Upper lobe of left lung (tissue), 6 donors: ENCODE data around the gene DALRD3. TPM values are rescaled to one million over a fixed set of nuclear protein-coding genes. Genes with fewer than 3 reads are reported as not detected.
"Not testable (repeated sequence)": the region's sequence is repeated elsewhere in the genome, so short reads cannot be mapped to it uniquely, and the experiment has no call there.

Experiments
- ATAC-seq, 2 donors: fragments of 200-7000 bp; cut with Tn5 transposase; one replicate each; pipeline ENCODE4 v1.9.1; 2022; ENCODE audit warnings: mild to moderate bottlenecking in 2 of 2, moderate library complexity in 2 of 2; ENCODE audit not compliant: low FRiP score in 2 of 2
- DNase-seq, 2 donors: peaks; one replicate each; pipeline ENCODE4 v3.0.0-alpha.2; 2019 to 2020
- H3K27ac ChIP-seq, 4 donors: fragments of 200-600 bp; sonication (generic); one replicate each; pipeline ENCODE4 v1.5.1; 2016 to 2019
- H3K27me3 ChIP-seq, 4 donors: fragments of 200-600 bp; sonication (generic); one replicate each; pipeline ENCODE4 v1.5.1; 2017 to 2019
- H3K36me3 ChIP-seq, 4 donors: fragments of 200-600 bp; sonication (generic); one replicate each; pipeline ENCODE4 v1.5.1; 2016 to 2019
- H3K4me1 ChIP-seq, 4 donors: fragments of 200-600 bp; sonication (generic); one replicate each; pipeline ENCODE4 v1.5.1; 2018 to 2019
- H3K4me3 ChIP-seq, 4 donors: fragments of 200-600 bp; sonication (generic); one replicate each; pipeline ENCODE4 v1.5.1; 2017 to 2019; ENCODE audit warnings: mild to moderate bottlenecking in 2 of 4, moderate library complexity in 1 of 4
- H3K9me3 ChIP-seq, 4 donors: fragments of 200-600 bp; sonication (generic); one replicate each; pipeline ENCODE4 v1.5.1; 2018 to 2019
- EP300 ChIP-seq, 4 donors: sonication (generic); formaldehyde crosslinking; IDR thresholded peaks; one replicate each; pipeline ENCODE4 v1.5.1; 2017; ENCODE audit warnings: antibody characterized with exemption in 4 of 4, control low read depth in 2 of 4
- POLR2A ChIP-seq, 4 donors: fragments of 450-650 bp; IDR thresholded peaks; one replicate each; pipeline ENCODE4 v1.5.1; 2016 to 2017; ENCODE audit warnings: antibody characterized with exemption in 4 of 4, mild to moderate bottlenecking in 2 of 4
- POLR2AphosphoS5 ChIP-seq, 2 donors: sonication (generic); formaldehyde crosslinking; IDR thresholded peaks; one replicate each; pipeline ENCODE4 v1.5.1; 2017; ENCODE audit warnings: antibody characterized with exemption in 2 of 2
- WGBS, 2 donors: methylation state at CpG; one replicate each; pipeline ENCODE4 v1.1.5; 2017 to 2018; 5-methylcytosine and 5-hydroxymethylcytosine counted together
- total RNA-seq, 6 donors: library from RNA; depleted of rRNA in 4 of 6; stranded (reverse); fragments of >200 nt in 4 of 6; gene quantifications; one replicate each; pipeline versions ENCODE4 v1.1.0 to v1.2.1, GENCODE V29; 2016 to 2021
- TF ChIP-seq, protein P1 (sequence below), 6 experiments: fragments of 450-650 bp in 4 of 6; fragments of 200-600 bp in 2 of 6; sonication (generic) in 2 of 6; IDR thresholded peaks; one replicate each; pipeline ENCODE4 v1.5.1; 2016 to 2019; ENCODE audit warnings: antibody characterized with exemption in 6 of 6
- donor health status: DM: no; HTN: no; CAD: no; lungs with moderate emphysema.
- donor health status: DM: no; HTN: yes; CAD: no; lungs with severe emphysema.

DALRD3 gene
- total RNA-seq, 6 donors from 2014 or later: 28.5 to 67.1 (median 35.7) TPM

DNA sequence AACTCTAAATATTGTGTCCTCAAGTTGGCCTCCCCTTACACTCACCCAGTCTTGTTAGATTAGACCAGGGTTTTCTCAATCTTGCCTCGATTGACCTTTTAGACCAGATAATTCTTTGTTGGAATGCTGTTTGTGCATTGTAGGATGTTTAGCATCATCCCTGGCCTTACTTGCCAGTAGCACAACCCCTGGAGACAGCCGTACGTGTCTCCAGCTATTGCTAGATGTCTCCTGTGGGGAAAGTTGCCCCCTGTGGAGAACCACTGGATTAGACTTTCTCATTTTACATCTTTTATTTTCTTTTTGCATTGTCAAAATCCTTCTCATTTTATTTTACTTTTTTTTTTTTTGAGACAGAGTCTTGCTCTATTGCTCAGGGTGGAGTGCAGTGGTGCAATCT, 9.0 kb downstream of the DALRD3 start:
- TF ChIP-seq EP300 (IDR thresholded peaks at IDR 0.05): no peak
- TF ChIP-seq POLR2A (IDR thresholded peaks at IDR 0.05): no peak
- TF ChIP-seq, protein P1, sequence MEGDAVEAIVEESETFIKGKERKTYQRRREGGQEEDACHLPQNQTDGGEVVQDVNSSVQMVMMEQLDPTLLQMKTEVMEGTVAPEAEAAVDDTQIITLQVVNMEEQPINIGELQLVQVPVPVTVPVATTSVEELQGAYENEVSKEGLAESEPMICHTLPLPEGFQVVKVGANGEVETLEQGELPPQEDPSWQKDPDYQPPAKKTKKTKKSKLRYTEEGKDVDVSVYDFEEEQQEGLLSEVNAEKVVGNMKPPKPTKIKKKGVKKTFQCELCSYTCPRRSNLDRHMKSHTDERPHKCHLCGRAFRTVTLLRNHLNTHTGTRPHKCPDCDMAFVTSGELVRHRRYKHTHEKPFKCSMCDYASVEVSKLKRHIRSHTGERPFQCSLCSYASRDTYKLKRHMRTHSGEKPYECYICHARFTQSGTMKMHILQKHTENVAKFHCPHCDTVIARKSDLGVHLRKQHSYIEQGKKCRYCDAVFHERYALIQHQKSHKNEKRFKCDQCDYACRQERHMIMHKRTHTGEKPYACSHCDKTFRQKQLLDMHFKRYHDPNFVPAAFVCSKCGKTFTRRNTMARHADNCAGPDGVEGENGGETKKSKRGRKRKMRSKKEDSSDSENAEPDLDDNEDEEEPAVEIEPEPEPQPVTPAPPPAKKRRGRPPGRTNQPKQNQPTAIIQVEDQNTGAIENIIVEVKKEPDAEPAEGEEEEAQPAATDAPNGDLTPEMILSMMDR (IDR thresholded peaks at IDR 0.05): no peak
- no peak for TF ChIP-seq POLR2AphosphoS5 (IDR thresholded peaks at IDR 0.05)
- WGBS, 2 donors: 87 to 88% methylated on average over 3 of the region's 3 CpGs
- Histone ChIP-seq H3K4me3 (no peak overlapping the region), H3K4me1 (peaks cover 17 to 32% (median 18%) of the 10 kb centered on the region in 4 donors), H3K27me3 (no peaks in the 10 kb centered on the region), H3K9me3 (no peaks in the 10 kb centered on the region), H3K36me3 (peaks cover 0 to 34% (median 27%) of the 10 kb centered on the region in 4 donors), H3K27ac (no peak overlapping the region)
- DNase-seq (no peak), ATAC-seq (no peak)

DNA sequence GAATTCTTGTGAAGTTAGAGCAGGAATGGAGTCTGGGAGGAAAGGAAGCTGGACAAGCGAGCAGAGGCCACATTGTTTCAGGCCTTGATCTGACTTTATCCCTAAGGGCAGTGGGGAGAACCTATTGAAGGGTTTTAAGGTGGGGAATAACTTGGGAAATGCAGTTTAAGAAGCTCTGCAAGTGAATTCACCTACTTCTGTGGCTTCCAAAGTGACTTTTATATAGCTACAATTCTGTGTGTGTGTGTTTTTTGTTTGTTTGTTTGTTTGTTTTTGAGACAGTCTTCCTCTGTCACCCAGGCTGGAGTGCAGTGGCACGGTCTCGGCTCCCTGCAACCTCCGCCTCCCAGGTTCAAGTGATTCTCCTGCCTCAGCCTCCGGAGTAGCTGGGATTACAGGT, 9.8 kb downstream of the DALRD3 start:
- not testable (repeated sequence) for DNase-seq, H3K9me3 ChIP-seq, ATAC-seq, H3K27me3 ChIP-seq
- WGBS, 2 donors: 82 to 84% methylated on average over 5 of the region's 5 CpGs
- peaks cover 17 to 32% (median 18%) of the 10 kb centered on the region in 4 donors for H3K4me1 ChIP-seq
- H3K36me3 ChIP-seq: peaks cover 0 to 26% (median 21%) of the 10 kb centered on the region in 4 donors
- H3K4me3 ChIP-seq: peak overlapping the region in 2 of 4 donors; percentile 72 to 98
- peak overlapping the region; percentile 94 to 98 (median 97) for H3K27ac ChIP-seq

DNA sequence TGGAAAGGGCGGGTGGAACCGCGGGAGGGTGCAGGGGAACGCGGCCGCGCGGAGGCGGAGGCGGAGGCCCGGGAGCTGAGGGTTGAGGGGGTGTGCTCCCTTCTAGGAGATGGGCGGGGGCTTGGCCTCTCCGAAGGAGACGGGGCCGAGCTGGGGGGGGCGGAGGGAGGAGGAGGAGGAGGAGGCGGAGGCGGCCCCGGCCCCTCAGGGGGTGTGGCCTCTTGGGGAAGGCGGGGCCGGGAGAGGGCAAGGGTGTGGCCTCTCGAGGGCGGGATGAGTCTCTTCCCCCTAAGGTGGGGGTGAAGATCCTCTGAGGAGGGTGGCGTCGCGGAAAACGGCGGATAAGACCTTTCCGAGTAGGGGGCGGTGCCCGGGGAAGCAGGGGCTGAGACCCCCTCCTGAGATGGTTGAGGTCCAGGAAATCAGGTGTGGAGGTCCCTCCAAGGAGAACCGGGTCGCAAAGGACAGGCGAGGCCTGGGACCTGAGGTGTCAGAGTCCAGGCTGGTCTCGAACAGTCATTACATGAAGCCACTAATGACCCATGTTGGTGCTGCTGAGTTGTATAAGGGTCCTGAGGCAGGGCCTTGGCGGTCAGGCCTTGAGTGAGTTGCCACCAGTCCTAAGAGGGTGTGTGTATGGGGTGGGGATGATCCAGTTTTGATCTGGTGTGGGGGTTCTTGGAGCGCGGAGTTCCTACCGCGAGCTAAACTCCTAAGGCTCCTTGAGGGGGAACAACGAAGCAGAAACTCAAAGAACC, 10.4 kb downstream of the DALRD3 start:
- DNase-seq: peak; percentile 96

GRCh38 chr3:49007068-49007770, 11.2 kb downstream of the DALRD3 start, which contains the start of gene WDR6:
Gene WDR6 (plus strand): TSS chr3:49007391. CDS start chr3:49007432, 41 bp downstream.
- Histone ChIP-seq H3K27ac (peak within 1 kb of the TSS; percentile 94 to 98 (median 97)), H3K27me3 (no peaks in the 10 kb centered on the region), H3K36me3 (peaks cover 0 to 12% (median 8%) of the 10 kb centered on the region in 4 donors), H3K9me3 (no peaks in the 10 kb centered on the region), H3K4me3 (peak within 1 kb of the TSS; percentile 72 to 98 (median 89)), H3K4me1 (peaks cover 17 to 32% (median 18%) of the 10 kb centered on the region in 4 donors)
- ATAC-seq (peak; percentile 94 to 96), DNase-seq (peak; percentile 98 to 99)
- WGBS, 2 donors: 0 to 2% methylated on average over 13 to 62 of the region's 65 CpGs
- TF ChIP-seq POLR2AphosphoS5 (IDR thresholded peaks at IDR 0.05) (peak; percentile 42 to 73), POLR2A (IDR thresholded peaks at IDR 0.05) (peak in 3 of 4 donors; percentile 46 to 82 (median 49)), EP300 (IDR thresholded peaks at IDR 0.05) (no peak)
- TF ChIP-seq, protein P1 (IDR thresholded peaks at IDR 0.05): peak in 5 of 6 experiments; percentile 40 to 76 (median 61)

More for the DNA sequence above, 10.4 kb downstream of the DALRD3 start:
- Histone ChIP-seq H3K36me3 (peaks cover 0 to 19% (median 15%) of the 10 kb centered on the region in 4 donors), H3K27ac (peak overlapping the region; percentile 94 to 98 (median 97)), H3K27me3 (no peaks in the 10 kb centered on the region), H3K9me3 (no peaks in the 10 kb centered on the region), H3K4me3 (peak overlapping the region; percentile 72 to 98 (median 89)), H3K4me1 (peaks cover 17 to 32% (median 18%) of the 10 kb centered on the region in 4 donors)
- no peak for TF ChIP-seq POLR2AphosphoS5 (IDR thresholded peaks at IDR 0.05)
- no peak for TF ChIP-seq POLR2A (IDR thresholded peaks at IDR 0.05)
- TF ChIP-seq, protein P1 (IDR thresholded peaks at IDR 0.05): peak in 1 of 6 experiments; percentile 3
- TF ChIP-seq EP300 (IDR thresholded peaks at IDR 0.05): no peak
- 25 to 42% methylated on average over 16 to 25 of the region's 41 CpGs for WGBS, 2 donors
- peak; percentile 92 for ATAC-seq
